Posterior cingulate gyrus (tissue), 11 donors: ENCODE data around the gene ZNF710.

Experiments used
- DNase-seq, 10 donors: peaks; one replicate each; pipeline versions ENCODE4 v3.0.0 to v3.0.0-alpha.2; 2020 to 2021; ENCODE audit warnings: mixed read lengths in 3 of 10
- intact Hi-C: fragments of 100-400 bp; cut with DNase I; formaldehyde crosslinking; loops from one replicate; pipeline ENCODE4 v1.15.1; 2023

ZNF710 gene

DNA sequence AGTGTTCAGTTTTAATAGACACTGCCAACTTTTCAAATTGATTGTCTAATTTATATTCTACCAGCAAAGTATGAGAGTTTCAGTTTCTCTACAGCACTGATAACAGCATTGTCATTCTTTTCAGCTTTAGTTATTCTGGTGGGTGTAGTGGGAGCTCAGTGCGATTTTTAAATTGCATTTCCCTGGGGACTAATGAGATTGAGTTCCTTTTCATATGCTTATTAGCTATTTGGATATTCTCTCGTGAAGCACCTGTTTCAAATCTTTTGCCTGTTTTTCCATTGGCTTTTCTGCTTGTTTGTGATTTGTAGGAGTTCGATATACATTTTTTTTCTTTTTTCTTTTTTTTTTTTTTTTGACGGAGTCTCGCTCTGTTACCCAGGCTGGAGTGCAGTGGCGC is 120.0 kb downstream of the ZNF710 start:
- no peak for DNase-seq
- intact Hi-C loops: no loop called here

DNA sequence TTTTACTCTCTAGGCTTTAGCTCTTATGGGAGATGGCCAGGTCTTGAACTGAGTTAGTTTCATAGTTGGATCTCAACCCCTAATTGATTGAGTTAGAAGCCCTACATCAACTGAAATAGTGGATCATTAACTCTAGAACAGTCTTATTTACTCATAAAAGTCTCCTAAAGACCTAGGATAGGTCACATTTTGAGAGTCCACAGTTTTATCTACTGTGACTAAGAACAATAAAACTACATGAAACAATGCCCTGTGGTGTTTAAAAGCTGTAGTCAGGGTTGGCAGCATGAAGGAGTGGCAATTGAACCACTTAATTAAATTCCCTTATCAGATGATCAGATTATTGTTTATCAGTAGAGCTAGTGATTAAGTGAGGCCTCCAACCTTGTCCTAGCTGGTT is 123.4 kb downstream of the ZNF710 start:
- intact Hi-C loops: no loop called here

DNA sequence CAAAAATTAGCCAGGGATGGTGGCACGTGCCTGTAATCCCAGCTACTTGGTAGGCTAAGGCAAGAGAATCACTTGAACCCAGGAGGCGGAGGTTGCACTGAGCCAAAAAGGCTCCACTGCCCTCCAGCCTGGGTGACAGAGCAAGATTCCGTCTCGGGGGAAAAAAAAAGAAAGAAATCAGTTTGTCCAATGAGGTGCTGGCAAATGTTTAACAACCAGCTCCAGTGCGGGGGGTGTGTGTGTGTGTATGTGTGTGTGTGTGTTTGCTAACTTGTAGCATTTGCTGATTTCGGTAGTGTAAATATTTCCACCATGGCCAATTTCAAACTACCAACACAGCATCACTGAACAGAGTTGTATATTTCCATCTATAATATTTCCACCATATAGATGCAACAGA is 124.9 kb downstream of the ZNF710 start:
- intact Hi-C loops: no loop called here
- no peak for DNase-seq

More for the DNA sequence above, 123.4 kb downstream of the ZNF710 start:
- no peak for DNase-seq

DNA sequence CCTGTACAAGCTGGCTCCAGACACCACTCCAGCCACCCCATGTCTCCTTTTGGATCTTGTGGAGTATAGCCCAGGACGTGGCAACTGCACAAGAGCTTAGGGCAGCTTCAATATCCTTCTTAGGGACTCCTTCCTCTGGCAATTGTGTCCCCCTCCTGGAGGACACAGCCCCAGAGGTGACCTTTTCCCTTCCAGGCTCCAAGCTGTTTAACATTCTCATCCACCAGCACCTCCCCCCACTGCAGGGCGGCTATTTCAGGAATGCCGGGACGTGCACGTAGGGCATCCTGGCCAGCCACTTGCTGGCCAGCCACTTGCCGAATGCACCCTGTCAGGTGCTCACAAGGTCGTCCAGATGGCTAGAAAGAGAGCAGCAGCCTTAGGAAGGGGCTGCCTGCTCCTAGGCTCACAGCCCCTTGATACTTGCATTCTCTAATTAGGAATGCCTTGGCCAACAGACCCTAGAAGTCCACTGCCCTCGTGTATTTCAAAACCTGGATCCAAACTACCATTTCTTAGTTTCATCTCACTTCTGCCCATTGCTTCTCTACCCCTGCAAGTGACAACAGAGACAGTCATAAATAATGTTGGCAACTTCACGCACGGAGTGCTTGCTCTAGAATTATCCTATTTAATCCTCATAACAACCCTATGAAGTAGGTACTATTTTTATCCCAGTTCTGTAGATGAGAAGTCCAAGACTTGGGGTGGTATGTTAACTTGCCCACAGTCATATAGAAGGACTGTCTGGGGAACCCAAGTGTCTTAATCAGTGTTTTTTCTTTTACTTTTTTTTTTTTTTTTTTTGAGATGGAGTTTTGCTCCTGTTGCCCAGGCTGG is 125.7 kb downstream of the ZNF710 start:
- DNase-seq: no peak
- intact Hi-C loops: no loop called here

DNA sequence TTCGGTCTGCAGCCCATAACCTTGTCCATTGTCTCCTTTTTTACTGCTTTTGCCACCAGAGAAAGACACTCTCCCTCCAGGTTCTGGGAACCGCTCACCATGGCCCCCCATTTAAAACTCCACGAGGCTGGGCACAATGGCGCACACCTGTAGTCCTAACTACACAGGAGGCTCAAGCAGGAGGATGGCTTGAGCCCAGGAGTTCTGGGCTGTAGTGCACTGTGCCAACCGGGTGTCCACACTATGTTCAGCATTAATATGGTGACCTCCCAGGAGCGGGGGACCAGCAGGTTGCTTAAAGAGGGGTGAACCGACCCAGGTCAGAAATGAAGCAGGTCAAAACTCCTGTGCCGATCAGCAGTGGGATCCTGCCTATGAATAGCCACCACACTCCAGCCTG is 129.2 kb downstream of the ZNF710 start:
- DNase-seq: no peak
- intact Hi-C loops: no loop called here
